HG02763 (cell line): Measurements from ENCODE around the gene POLR2I.

Experiments
- ATAC-seq: cut with Tn5 transposase; IDR thresholded peaks from one replicate; pipeline ENCODE4 v1.9.1; 2021; ENCODE audit warnings: mild to moderate bottlenecking, moderate library complexity; ENCODE audit not compliant: unreplicated experiment

POLR2I gene

DNA sequence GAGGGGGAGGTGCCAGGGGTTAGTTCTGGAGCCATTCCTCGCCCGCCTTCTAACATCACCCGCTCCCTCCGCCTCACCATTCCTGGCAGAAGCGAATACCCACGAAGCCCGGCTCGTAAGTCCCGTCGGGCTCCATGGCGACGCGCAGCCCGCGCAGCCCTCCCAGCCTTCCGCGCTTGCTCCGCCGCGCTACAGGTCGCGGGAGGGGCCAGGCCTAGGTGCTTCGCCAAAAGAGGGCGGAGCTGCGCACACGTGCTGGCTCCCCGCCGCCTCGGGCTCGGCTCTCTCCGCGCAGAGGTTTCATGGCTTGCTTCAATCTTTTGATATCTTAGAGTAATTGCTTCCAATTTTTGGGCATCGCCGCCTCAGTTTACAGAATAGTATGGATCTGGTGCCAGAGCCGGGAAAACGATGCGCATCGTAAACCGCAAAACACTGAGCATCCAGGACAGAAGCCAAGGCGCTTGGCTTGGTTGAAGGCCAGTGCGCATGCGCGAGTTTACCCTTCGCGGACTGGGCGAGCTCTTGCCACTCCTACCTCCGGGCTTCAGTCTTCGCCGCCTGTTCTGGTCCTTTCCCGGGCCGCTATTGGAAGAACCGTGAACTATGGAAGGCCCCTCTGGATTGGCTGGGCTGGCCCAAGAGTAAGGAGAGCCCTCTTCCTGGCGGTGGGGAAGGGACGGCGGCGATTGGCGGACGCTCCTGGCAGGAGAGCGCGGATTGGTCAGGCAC lies at the start of gene POLR2I:
Gene POLR2I (minus strand): TSS at position 155 of the 732 bp plus-strand sequence. CDS start 19 bp downstream, at position 136.
- ATAC-seq, result peak; percentile 84

GRCh38 chr19:36163813-36164212 lies 49.1 kb upstream of the POLR2I start:
- ATAC-seq, result no peak

DNA sequence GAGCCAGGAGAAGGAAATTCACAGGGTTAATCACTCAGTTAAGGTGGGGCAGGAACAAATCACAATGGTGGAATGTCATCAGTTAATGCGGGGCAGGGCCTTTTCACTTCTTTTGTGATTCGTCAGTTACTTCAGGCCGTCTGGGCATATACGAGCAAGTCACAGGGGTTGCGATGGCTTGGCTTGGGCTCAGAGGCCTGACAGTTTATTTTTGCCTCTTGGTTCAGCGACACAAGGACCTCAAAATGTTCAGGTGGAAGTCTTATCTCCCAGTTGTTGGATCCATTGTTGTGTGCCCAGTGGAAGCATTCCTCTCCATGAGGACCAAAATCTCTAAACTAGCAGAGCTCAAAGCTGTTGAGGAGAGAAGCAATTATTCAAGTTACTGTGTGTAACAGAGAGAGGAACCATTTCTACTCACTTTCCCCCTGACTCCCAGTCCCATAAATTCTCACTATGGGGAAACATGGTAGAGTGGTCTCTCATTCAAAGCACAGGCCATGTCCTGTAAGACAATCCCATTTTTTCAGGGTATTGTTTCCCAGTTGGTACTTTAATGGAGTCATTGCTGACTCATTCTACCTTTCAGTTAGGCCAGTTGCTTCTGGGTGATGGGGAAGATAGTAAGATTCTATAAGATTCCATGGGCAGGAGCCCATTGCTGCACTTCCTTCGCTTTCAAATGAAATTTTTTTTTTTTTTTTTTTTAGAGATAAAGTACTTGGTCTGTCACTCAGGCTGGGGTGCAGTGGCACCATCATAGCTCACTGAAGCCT lies 46.3 kb upstream of the POLR2I start:
- ATAC-seq, result no peak

DNA sequence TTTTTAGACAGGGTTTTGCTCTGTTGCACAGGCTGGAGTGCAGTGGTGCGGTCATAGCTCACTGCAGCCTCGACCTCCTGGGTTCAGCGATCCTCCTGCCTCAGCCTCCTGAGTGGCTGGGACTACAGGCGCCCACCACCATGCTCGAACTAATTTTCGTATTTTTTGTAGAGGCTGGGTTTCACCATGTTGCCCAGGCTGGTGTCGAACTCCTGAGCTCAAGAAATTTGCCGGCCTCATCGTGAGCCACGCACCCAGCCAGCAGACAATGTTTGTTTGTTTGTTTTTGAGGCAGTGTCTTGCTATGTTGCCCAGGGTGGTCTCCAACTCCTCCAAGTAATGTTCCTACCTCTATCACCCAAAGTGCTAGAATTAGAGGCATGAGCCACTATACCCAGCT lies 38.5 kb upstream of the POLR2I start:
- ATAC-seq, result no peak

GRCh38 chr19:36152352-36153091 lies 37.8 kb upstream of the POLR2I start, which contains the start of gene COX7A1:
COX7A1 (minus strand) TSS chr19:36152447; CDS start chr19:36152407, 40 bp downstream.
- ATAC-seq, result no peak

GRCh38 chr19:36152019-36152351 lies 37.3 kb upstream of the POLR2I start:
- no peak for ATAC-seq

- ATAC-seq, result no peak
Measured at GRCh38 chr19:36151144-36152018, 36.7 kb upstream of the POLR2I start.

DNA sequence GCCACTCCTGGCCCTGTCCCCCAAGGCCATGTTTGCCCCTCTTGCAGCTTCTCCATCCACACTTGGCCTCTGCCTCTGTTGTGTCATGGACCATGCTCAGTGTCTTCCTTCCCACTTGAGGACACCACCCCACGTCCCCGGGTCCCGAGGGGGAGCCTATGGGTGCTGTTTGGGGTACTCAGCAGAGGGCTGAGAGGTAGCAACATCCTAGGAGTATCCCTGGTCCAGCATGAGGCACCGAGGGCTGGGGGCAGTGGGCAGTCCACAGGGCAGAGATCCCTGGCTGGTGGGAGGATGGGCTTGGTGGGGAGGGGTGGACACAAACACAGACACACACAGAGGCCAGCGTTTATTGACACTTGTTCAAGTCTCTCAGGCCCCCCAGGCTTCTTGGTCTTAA lies 35.9 kb upstream of the POLR2I start:
- ATAC-seq, result no peak

- no peak for ATAC-seq
Measured at GRCh38 chr19:36149673-36150406, 35.2 kb upstream of the POLR2I start.

GRCh38 chr19:36144624-36145023 lies 29.9 kb upstream of the POLR2I start:
- ATAC-seq, result no peak

GRCh38 chr19:36142496-36142895 lies 27.8 kb upstream of the POLR2I start:
- ATAC-seq, result no peak

DNA sequence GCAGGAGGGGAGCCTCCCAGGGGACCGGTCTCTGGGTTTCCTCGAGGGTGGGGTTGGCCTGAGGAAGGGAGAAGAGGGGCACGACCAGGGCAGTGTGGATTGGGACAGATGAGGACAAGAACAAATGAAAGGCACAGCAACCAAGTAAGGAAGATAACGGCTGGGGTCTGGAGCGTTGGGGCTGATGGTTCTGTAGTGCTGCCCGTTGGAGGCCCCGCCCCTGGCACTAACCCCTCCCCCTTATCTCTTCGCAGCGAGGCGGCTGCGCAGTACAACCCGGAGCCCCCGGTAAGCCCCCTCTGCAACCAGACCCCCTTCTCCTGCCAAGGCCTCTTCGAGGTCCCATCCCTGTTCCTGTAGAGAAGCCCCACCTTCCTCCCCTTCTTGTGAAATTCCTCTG lies 27.4 kb upstream of the POLR2I start:
- no peak for ATAC-seq

DNA sequence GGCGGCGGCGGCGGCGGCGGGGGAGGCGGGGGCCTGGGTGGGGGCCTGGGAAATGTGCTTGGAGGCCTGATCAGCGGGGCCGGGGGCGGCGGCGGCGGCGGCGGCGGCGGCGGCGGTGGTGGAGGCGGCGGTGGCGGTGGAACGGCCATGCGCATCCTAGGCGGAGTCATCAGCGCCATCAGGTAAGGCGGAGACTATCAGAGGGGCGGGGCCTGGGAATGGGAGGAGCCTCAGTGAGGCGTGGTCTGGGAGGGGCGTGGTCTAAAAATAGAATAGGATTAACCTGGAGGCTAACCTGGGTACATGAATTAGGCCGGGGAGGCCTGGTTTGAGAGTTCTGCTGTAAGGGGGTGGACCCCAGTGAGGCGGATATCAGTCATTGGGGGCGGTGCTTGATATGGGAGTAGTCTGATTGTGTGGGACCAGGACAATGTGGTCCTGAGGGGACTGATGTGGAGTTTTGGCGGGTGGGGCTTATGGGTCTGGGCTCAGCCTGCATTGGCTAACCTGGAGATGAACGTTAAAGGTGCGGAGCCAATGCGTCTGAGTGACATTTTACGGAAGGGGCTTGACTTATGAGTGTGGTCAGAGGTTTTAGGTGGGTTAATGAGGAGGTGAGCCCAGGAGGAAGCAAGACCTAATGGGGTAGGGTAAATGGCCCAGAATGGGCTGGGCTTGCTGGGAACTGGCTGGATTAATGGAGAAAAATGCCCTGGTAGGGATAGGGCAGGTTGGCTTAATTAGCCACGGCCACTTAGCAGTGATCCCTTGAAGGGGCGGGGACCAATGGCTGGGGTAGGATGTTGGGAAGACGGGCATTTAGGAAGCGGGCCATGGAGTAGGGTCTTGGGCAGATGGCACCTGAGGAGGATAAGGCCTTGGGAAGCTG lies 26.6 kb upstream of the POLR2I start:
- peak; percentile 48 for ATAC-seq

GRCh38 chr19:36140304-36141038 lies 25.8 kb upstream of the POLR2I start:
- no peak for ATAC-seq

DNA sequence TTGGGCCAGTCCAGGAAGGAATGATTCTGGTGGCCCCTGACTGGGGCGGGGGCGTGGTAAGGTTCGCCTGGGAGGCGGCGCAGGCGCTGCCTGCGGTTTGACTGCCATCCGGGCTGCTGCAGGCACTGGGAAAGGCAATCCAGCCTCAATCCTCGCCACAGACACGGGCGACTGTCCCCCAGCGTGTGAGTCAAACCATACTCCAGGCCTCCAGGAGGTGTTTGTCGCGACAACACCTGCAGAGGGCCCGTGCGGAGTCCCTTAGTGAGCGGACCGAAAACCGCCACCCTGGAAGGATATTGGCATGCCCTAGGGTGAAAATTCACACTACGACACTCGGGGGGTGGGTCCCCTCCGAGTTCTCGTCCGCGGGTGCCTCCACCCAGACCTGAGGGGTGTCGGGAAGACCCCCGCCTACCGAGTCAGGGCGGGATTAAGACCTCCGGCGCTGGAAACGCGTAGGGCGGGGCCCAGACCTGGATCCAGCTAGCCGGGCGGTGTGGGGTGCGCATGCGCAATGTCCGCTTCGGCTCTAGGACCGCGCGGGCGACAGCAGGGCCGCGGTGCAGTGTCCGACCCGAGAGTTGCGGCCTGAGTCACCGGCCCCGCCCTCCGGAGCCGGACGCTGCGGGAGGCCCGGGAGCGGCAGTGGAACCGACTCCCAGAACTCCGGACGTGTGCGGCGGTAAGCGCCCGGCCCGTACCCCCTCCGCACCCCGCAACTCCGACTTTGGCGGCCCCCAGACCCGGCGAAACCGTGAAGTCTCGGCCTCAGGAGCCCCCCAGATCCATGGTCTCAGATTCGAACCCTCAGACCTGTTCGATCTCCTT lies 25.0 kb upstream of the POLR2I start, which contains the start of gene CAPNS1:
Gene CAPNS1 (plus strand): TSS at position 594 of the 831 bp plus-strand sequence. CDS start 946 bp downstream, outside the sequence.
- peak; percentile 85 for ATAC-seq

DNA sequence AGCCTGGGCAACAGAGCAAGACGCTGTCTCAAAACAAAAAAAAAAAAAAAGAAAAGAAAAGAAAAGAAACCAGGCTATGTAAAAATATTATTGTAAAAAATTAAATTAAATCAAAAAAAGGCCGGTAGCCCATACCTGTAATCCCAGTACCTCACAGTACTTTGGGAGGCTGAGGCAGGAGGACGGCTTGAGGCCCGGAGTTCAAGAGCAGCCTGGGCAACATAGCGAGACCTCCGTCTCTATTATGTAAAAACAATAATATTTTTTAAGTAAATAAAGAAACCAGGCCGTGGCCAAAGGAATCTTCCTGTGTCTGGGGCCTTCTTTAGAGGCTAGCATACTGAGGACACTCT lies 24.4 kb upstream of the POLR2I start:
- no peak for ATAC-seq

- ATAC-seq, result no peak
Measured at GRCh38 chr19:36136964-36137686, 22.4 kb upstream of the POLR2I start.
